Measurements from ENCODE around the gene SETBP1.

SETBP1 gene

GRCh38 chr18:45109706-45110105 is 429.0 kb downstream of the SETBP1 start:
- Histone ChIP-seq H3K27ac (replicated peaks; ENCODE audit: low read length) (no peak overlapping the region), H2BK12ac (ENCODE audit: low read length) (no peak overlapping the region), H3K4me2 (ENCODE audit: insufficient read depth, low read length, poor library complexity, severe bottlenecking) (no peak overlapping the region), H3K27me3 (ENCODE audit: control insufficient read depth in 3 of 3, insufficient read depth in 3 of 3, low read depth in 1 of 3, low read length in 3 of 3) (no peaks in the 10 kb centered on the region), H3K4ac (ENCODE audit: low read length) (no peak overlapping the region), H3K9ac (ENCODE audit: low read depth, low read length, poor library complexity) (no peak overlapping the region), H3K4me3 (ENCODE audit: low read length in 2 of 2) (no peak overlapping the region), H3K23ac (ENCODE audit: low read depth, low read length, poor library complexity) (no peak overlapping the region), H2AFZ (ENCODE audit: low read length) (no peak overlapping the region), H3K36me3 (replicated peaks in 1 of 2; ENCODE audit: control insufficient read depth in 2 of 2, insufficient read depth in 2 of 2, low read length in 2 of 2) (no peaks in the 10 kb centered on the region), H3K9me3 (replicated peaks in 1 of 2; ENCODE audit: control insufficient read depth in 2 of 2, insufficient read depth in 1 of 2, low read depth in 1 of 2, low read length in 2 of 2) (no peaks in the 10 kb centered on the region), H3K4me1 (ENCODE audit: control insufficient read depth in 2 of 2, insufficient read depth in 1 of 2, low read depth in 1 of 2, low read length in 2 of 2) (no peaks in the 10 kb centered on the region), H4K91ac (ENCODE audit: low read depth, low read length, poor library complexity) (no peak overlapping the region), H2BK120ac (ENCODE audit: low read depth, low read length) (no peak overlapping the region), H3K79me1 (ENCODE audit: low read depth, low read length) (no peaks in the 10 kb centered on the region), H3K14ac (ENCODE audit: low read length) (no peak overlapping the region), H4K8ac (ENCODE audit: low read depth, low read length) (no peak overlapping the region), H2BK15ac (ENCODE audit: low read length) (no peak overlapping the region), H2AK5ac (ENCODE audit: low read depth, low read length) (no peak overlapping the region), H3K18ac (ENCODE audit: low read length) (no peak overlapping the region), H2BK5ac (ENCODE audit: low read length) (no peak overlapping the region)
- DNase-seq (ENCODE audit: low spot score): no peak

- H2AK5ac ChIP-seq (ENCODE audit: low read depth, low read length): no peak overlapping the region
- H3K4me2 ChIP-seq (ENCODE audit: insufficient read depth, low read length, poor library complexity, severe bottlenecking): no peak overlapping the region
- H3K14ac ChIP-seq (ENCODE audit: low read length): no peak overlapping the region
- no peaks in the 10 kb centered on the region for H3K9me3 ChIP-seq (replicated peaks in 1 of 2; ENCODE audit: control insufficient read depth in 2 of 2, insufficient read depth in 1 of 2, low read depth in 1 of 2, low read length in 2 of 2)
- no peak overlapping the region for H4K8ac ChIP-seq (ENCODE audit: low read depth, low read length)
- no peak overlapping the region for H3K18ac ChIP-seq (ENCODE audit: low read length)
- no peaks in the 10 kb centered on the region for H3K36me3 ChIP-seq (replicated peaks in 1 of 2; ENCODE audit: control insufficient read depth in 2 of 2, insufficient read depth in 2 of 2, low read length in 2 of 2)
- no peak overlapping the region for H2BK5ac ChIP-seq (ENCODE audit: low read length)
- H3K4me3 ChIP-seq (ENCODE audit: low read length in 2 of 2): no peak overlapping the region
- no peak overlapping the region for H4K91ac ChIP-seq (ENCODE audit: low read depth, low read length, poor library complexity)
- H3K9ac ChIP-seq (ENCODE audit: low read depth, low read length, poor library complexity): no peak overlapping the region
- no peak overlapping the region for H3K4ac ChIP-seq (ENCODE audit: low read length)
- no peak overlapping the region for H2AFZ ChIP-seq (ENCODE audit: low read length)
- H2BK12ac ChIP-seq (ENCODE audit: low read length): no peak overlapping the region
- H3K23ac ChIP-seq (ENCODE audit: low read depth, low read length, poor library complexity): no peak overlapping the region
- H2BK15ac ChIP-seq (ENCODE audit: low read length): no peak overlapping the region
- H3K79me1 ChIP-seq (ENCODE audit: low read depth, low read length): no peaks in the 10 kb centered on the region
- H3K27me3 ChIP-seq (ENCODE audit: control insufficient read depth in 3 of 3, insufficient read depth in 3 of 3, low read depth in 1 of 3, low read length in 3 of 3): no peaks in the 10 kb centered on the region
- WGBS, 2 donors (ENCODE audit: extremely low coverage in 2 of 2, insufficient read length in 2 of 2, insufficient replicate concordance in 1 of 2): no CpG with 5 or more reads among the region's 7 CpGs
- no peak overlapping the region for H2BK120ac ChIP-seq (ENCODE audit: low read depth, low read length)
- no peaks in the 10 kb centered on the region for H3K4me1 ChIP-seq (ENCODE audit: control insufficient read depth in 2 of 2, insufficient read depth in 1 of 2, low read depth in 1 of 2, low read length in 2 of 2)
- no peak overlapping the region for H3K27ac ChIP-seq (replicated peaks; ENCODE audit: low read length)
- no peak for DNase-seq (ENCODE audit: low spot score)
Measured at GRCh38 chr18:45110577-45111501, 430.2 kb downstream of the SETBP1 start.

- Histone ChIP-seq H3K18ac (ENCODE audit: low read length) (no peak overlapping the region), H3K27me3 (ENCODE audit: control insufficient read depth in 3 of 3, insufficient read depth in 3 of 3, low read depth in 1 of 3, low read length in 3 of 3) (no peaks in the 10 kb centered on the region), H2AK5ac (ENCODE audit: low read depth, low read length) (no peak overlapping the region), H3K4me3 (ENCODE audit: low read length in 2 of 2) (no peak overlapping the region), H3K36me3 (replicated peaks in 1 of 2; ENCODE audit: control insufficient read depth in 2 of 2, insufficient read depth in 2 of 2, low read length in 2 of 2) (no peaks in the 10 kb centered on the region), H2AFZ (ENCODE audit: low read length) (no peak overlapping the region), H3K4ac (ENCODE audit: low read length) (no peak overlapping the region), H3K23ac (ENCODE audit: low read depth, low read length, poor library complexity) (no peak overlapping the region), H3K14ac (ENCODE audit: low read length) (no peak overlapping the region), H3K79me1 (ENCODE audit: low read depth, low read length) (no peaks in the 10 kb centered on the region), H3K4me1 (ENCODE audit: control insufficient read depth in 2 of 2, insufficient read depth in 1 of 2, low read depth in 1 of 2, low read length in 2 of 2) (no peaks in the 10 kb centered on the region), H3K9me3 (replicated peaks in 1 of 2; ENCODE audit: control insufficient read depth in 2 of 2, insufficient read depth in 1 of 2, low read depth in 1 of 2, low read length in 2 of 2) (no peaks in the 10 kb centered on the region), H2BK5ac (ENCODE audit: low read length) (no peak overlapping the region), H2BK12ac (ENCODE audit: low read length) (no peak overlapping the region), H2BK15ac (ENCODE audit: low read length) (no peak overlapping the region), H3K27ac (replicated peaks; ENCODE audit: low read length) (no peak overlapping the region), H4K8ac (ENCODE audit: low read depth, low read length) (no peak overlapping the region), H3K4me2 (ENCODE audit: insufficient read depth, low read length, poor library complexity, severe bottlenecking) (no peak overlapping the region), H3K9ac (ENCODE audit: low read depth, low read length, poor library complexity) (no peak overlapping the region), H4K91ac (ENCODE audit: low read depth, low read length, poor library complexity) (no peak overlapping the region), H2BK120ac (ENCODE audit: low read depth, low read length) (no peak overlapping the region)
- no CpG with 5 or more reads among the region's 1 CpG for WGBS, 2 donors (ENCODE audit: extremely low coverage in 2 of 2, insufficient read length in 2 of 2, insufficient replicate concordance in 1 of 2)
- no peak for DNase-seq (ENCODE audit: low spot score)
Measured at GRCh38 chr18:45111502-45111848, 430.8 kb downstream of the SETBP1 start.

DNA sequence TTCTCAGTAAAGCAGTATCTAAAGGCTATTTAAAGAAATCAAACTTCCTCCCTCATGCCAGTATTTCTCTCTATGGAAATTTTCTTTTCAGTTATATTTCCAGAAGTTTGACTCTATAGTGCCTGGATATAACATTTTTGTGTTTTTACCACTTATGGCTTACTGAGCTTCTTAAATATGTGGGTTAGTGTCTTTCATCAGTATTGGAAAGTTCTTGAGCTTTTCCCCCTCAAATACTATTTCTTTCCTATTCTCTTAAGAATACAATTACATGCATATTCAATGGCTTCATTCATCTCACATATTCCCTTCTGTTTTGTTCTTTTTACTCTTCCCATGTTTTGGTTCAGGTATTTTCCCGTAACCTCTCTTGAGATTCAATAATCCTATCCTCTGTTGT is 432.0 kb downstream of the SETBP1 start:
- Histone ChIP-seq H3K18ac (ENCODE audit: low read length) (no peak overlapping the region), H3K9me3 (replicated peaks in 1 of 2; ENCODE audit: control insufficient read depth in 2 of 2, insufficient read depth in 1 of 2, low read depth in 1 of 2, low read length in 2 of 2) (no peaks in the 10 kb centered on the region), H2BK12ac (ENCODE audit: low read length) (no peak overlapping the region), H2AFZ (ENCODE audit: low read length) (no peak overlapping the region), H3K36me3 (replicated peaks in 1 of 2; ENCODE audit: control insufficient read depth in 2 of 2, insufficient read depth in 2 of 2, low read length in 2 of 2) (no peaks in the 10 kb centered on the region), H3K27ac (replicated peaks; ENCODE audit: low read length) (no peak overlapping the region), H3K9ac (ENCODE audit: low read depth, low read length, poor library complexity) (no peak overlapping the region), H2BK15ac (ENCODE audit: low read length) (no peak overlapping the region), H3K27me3 (ENCODE audit: control insufficient read depth in 3 of 3, insufficient read depth in 3 of 3, low read depth in 1 of 3, low read length in 3 of 3) (no peaks in the 10 kb centered on the region), H3K14ac (ENCODE audit: low read length) (no peak overlapping the region), H3K23ac (ENCODE audit: low read depth, low read length, poor library complexity) (no peak overlapping the region), H3K4ac (ENCODE audit: low read length) (no peak overlapping the region), H3K4me1 (ENCODE audit: control insufficient read depth in 2 of 2, insufficient read depth in 1 of 2, low read depth in 1 of 2, low read length in 2 of 2) (no peaks in the 10 kb centered on the region), H2BK120ac (ENCODE audit: low read depth, low read length) (no peak overlapping the region), H3K79me1 (ENCODE audit: low read depth, low read length) (no peaks in the 10 kb centered on the region), H2BK5ac (ENCODE audit: low read length) (no peak overlapping the region), H3K4me2 (ENCODE audit: insufficient read depth, low read length, poor library complexity, severe bottlenecking) (no peak overlapping the region), H2AK5ac (ENCODE audit: low read depth, low read length) (no peak overlapping the region), H4K91ac (ENCODE audit: low read depth, low read length, poor library complexity) (no peak overlapping the region), H4K8ac (ENCODE audit: low read depth, low read length) (no peak overlapping the region), H3K4me3 (ENCODE audit: low read length in 2 of 2) (no peak overlapping the region)
- WGBS, 2 donors (ENCODE audit: extremely low coverage in 2 of 2, insufficient read length in 2 of 2, insufficient replicate concordance in 1 of 2): no CpG with 5 or more reads among the region's 1 CpG
- no peak for DNase-seq (ENCODE audit: low spot score)

Data from neuronal stem cell (in vitro differentiated cells).